ENCODE results near the gene TNS3.

Gene TNS3

DNA sequence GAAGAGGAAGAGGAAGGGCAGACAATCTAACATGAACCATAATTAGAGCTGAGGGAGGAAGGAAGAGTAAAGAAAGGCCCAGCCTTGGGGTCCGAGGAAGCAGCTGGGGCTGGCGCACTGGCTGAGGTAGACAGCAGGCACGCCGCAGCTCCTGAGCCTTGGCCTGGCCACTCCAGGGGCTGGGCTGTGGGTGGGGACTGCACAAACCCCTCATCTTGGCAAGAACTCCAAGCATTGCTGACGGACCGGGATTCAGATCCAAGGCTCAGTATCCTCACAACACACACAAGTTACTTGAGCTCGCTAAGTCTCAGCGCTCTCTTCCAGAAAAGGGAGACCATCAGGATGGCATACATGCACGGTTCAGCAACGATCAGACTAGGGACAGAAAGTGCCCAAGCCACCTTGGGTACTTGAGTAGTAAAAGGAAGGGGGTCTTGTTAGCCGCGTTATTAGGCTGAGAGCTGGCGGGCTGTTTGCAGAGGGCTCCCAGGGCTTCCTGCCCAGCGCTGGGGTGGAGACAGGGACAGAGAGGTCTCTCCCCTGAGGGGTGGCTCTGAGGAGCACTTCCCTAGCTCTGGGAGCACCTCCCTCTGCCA lies 4.5 kb downstream of the TNS3 start:
- TF ChIP-seq, protein P1, sequence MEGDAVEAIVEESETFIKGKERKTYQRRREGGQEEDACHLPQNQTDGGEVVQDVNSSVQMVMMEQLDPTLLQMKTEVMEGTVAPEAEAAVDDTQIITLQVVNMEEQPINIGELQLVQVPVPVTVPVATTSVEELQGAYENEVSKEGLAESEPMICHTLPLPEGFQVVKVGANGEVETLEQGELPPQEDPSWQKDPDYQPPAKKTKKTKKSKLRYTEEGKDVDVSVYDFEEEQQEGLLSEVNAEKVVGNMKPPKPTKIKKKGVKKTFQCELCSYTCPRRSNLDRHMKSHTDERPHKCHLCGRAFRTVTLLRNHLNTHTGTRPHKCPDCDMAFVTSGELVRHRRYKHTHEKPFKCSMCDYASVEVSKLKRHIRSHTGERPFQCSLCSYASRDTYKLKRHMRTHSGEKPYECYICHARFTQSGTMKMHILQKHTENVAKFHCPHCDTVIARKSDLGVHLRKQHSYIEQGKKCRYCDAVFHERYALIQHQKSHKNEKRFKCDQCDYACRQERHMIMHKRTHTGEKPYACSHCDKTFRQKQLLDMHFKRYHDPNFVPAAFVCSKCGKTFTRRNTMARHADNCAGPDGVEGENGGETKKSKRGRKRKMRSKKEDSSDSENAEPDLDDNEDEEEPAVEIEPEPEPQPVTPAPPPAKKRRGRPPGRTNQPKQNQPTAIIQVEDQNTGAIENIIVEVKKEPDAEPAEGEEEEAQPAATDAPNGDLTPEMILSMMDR (IDR thresholded peaks at IDR 0.05; ENCODE audit: insufficient read depth, low read length), result no peak
- no peak for DNase-seq (ENCODE audit: low read depth in 1 of 2, low spot score in 1 of 2)
- Histone ChIP-seq H3K4me3 (replicated peaks; ENCODE audit: insufficient read depth, low read length) (no peak overlapping the region), H3K27ac (replicated peaks) (no peak overlapping the region), H3K27me3 (ENCODE audit: insufficient read depth, poor library complexity, severe bottlenecking) (peaks cover 14% of the 10 kb centered on the region)

DNA sequence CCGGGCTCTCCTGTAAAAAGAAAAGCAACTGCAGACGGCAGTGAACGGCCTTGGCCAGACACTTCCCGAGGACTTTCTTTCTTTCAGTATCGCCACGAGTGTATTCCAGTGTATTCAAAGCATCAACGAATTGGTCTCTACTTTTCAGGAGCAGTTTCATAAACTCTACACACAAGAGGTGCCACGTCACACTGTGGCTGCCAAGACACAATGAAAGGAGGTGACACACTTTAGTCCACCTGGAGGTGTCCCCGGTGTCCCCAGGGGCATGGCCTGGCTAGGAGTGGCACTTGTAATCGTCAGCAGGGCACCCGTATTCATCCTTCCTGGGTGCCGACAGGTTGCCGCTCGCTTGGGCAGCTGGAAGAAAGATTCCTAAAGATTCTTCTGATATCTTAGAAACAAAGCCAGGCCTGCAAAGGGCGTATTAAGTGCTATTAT lies 5.0 kb downstream of the TNS3 start:
- peaks cover 11% of the 10 kb centered on the region for H3K27me3 ChIP-seq (ENCODE audit: insufficient read depth, poor library complexity, severe bottlenecking)
- TF ChIP-seq, protein P1 (IDR thresholded peaks at IDR 0.05; ENCODE audit: insufficient read depth, low read length), result no peak
- no peak for TF ChIP-seq GABPA (IDR thresholded peaks at IDR 0.05; ENCODE audit: low read depth)
- no peak for TF ChIP-seq SPI1 (IDR thresholded peaks at IDR 0.05; ENCODE audit: borderline replicate concordance, low read depth)
- TF ChIP-seq POLR2AphosphoS5 (IDR thresholded peaks at IDR 0.05; ENCODE audit: low read depth), result no peak
- TF ChIP-seq, protein P2, sequence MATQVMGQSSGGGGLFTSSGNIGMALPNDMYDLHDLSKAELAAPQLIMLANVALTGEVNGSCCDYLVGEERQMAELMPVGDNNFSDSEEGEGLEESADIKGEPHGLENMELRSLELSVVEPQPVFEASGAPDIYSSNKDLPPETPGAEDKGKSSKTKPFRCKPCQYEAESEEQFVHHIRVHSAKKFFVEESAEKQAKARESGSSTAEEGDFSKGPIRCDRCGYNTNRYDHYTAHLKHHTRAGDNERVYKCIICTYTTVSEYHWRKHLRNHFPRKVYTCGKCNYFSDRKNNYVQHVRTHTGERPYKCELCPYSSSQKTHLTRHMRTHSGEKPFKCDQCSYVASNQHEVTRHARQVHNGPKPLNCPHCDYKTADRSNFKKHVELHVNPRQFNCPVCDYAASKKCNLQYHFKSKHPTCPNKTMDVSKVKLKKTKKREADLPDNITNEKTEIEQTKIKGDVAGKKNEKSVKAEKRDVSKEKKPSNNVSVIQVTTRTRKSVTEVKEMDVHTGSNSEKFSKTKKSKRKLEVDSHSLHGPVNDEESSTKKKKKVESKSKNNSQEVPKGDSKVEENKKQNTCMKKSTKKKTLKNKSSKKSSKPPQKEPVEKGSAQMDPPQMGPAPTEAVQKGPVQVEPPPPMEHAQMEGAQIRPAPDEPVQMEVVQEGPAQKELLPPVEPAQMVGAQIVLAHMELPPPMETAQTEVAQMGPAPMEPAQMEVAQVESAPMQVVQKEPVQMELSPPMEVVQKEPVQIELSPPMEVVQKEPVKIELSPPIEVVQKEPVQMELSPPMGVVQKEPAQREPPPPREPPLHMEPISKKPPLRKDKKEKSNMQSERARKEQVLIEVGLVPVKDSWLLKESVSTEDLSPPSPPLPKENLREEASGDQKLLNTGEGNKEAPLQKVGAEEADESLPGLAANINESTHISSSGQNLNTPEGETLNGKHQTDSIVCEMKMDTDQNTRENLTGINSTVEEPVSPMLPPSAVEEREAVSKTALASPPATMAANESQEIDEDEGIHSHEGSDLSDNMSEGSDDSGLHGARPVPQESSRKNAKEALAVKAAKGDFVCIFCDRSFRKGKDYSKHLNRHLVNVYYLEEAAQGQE (IDR thresholded peaks at IDR 0.05; ENCODE audit: insufficient replicate concordance, low read depth), result no peak
- DNase-seq (ENCODE audit: low read depth in 1 of 2, low spot score in 1 of 2), result no peak
- no peak overlapping the region for H3K27ac ChIP-seq (replicated peaks)
- H3K4me3 ChIP-seq (replicated peaks; ENCODE audit: insufficient read depth, low read length), result no peak overlapping the region

DNA sequence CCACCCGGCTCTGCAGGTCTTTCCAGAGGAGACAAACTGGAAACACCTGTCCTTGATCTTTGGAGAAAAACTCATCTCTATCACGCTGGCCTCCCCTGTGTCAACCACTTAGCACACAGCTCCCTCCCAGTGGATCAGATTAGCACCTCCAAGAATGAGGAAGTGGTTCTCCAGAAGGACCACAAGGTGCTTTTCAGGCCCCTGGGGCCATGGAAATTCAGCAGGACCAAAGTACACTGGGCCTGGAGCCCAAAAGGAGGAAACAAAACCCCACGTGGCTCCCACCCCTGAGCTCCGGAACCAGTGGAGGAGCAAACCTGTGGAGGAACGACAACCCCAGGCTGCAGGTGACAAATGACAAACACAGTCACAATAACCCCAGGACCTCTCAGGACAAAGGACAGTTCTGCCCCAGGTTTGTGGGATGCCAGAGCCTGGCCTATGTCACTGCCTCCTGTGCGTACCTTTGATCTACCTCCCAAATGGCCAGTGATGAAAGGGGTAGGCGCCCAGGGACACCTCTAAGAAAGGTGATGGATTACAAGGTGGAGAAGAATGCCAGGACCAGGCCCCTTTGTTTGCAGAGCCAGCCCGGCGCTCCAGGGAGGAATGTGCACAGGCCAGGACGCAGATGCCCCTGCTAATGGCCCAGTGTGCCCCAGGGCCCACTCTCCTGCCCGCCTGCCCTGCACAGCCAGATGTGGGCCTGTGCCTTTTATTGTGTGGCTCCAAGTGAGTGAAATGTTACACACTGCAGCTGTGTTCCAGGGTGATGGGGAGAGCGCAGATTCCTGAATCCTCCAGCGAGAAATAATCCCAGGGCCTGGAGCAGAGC lies 5.7 kb downstream of the TNS3 start:
- Histone ChIP-seq H3K27ac (replicated peaks) (no peak overlapping the region), H3K27me3 (ENCODE audit: insufficient read depth, poor library complexity, severe bottlenecking) (peaks cover 5% of the 10 kb centered on the region), H3K4me3 (replicated peaks; ENCODE audit: insufficient read depth, low read length) (no peak overlapping the region)
- peak; percentile 88 for TF ChIP-seq SPI1 (IDR thresholded peaks at IDR 0.05; ENCODE audit: borderline replicate concordance, low read depth)
- TF ChIP-seq POLR2AphosphoS5 (IDR thresholded peaks at IDR 0.05; ENCODE audit: low read depth), result no peak
- no peak for TF ChIP-seq GABPA (IDR thresholded peaks at IDR 0.05; ENCODE audit: low read depth)
- peak in 1 of 2 experiments; percentile 28 for DNase-seq (ENCODE audit: low read depth in 1 of 2, low spot score in 1 of 2)

DNA sequence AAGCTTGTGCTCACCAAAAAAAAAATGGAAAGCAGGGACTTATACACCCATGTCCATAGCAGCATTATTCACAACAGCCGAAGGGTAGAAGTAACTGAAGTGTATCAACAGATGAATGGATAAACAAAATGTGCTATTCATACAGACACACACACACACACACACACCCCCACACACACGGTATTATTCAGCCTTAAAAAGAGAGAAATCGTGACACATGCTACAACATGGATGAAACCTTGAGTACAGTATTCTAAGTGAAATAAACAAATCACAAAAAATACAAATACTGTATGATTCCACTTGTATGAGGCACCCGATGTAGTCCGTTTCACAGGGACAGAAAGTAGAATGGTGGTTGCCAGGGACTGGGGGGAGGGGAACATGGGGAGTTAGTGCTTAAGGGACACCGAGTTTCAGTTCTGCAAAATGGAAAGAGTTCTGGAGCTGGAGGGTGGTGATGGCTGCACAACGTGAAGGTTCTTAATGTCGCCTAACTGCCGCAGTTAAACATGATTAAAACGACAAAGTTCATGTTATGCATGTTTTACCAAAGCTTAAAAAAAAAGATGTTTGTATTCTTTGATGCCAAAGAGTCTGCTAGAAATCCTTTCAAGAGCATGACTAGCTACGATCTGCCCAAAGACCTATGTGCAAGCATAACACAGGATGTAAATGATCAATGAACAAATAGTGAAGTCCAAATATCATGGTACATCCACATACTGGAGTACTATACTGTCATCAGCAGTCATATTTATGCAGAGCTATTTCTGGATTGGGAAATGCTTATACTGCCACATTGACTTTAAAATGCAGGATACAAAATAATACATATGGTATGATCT lies 7.2 kb downstream of the TNS3 start:
- peak overlapping the region; percentile 10; the same call in 1 of the 2 replicates for H3K27ac ChIP-seq (replicated peaks)
- no peak overlapping the region for H3K4me3 ChIP-seq (replicated peaks; ENCODE audit: insufficient read depth, low read length)
- peak; percentile 43 to 85 for DNase-seq (ENCODE audit: low read depth in 1 of 2, low spot score in 1 of 2)
- peak; percentile 16; the same call in 1 of the 2 replicates for TF ChIP-seq SPI1 (IDR thresholded peaks at IDR 0.05; ENCODE audit: borderline replicate concordance, low read depth)
- no peak for TF ChIP-seq GABPA (IDR thresholded peaks at IDR 0.05; ENCODE audit: low read depth)
- no peak for TF ChIP-seq POLR2AphosphoS5 (IDR thresholded peaks at IDR 0.05; ENCODE audit: low read depth)
- TF ChIP-seq, protein P2 (IDR thresholded peaks at IDR 0.05; ENCODE audit: insufficient replicate concordance, low read depth), result no peak
- H3K27me3 ChIP-seq (ENCODE audit: insufficient read depth, poor library complexity, severe bottlenecking), result no peaks in the 10 kb centered on the region

Data from HL-60 (cell line).